ENCODE measurements around the gene CDH22.

The CDH22 gene

GRCh38 chr20:46148313-46149208, 159.7 kb downstream of the CDH22 start:
- Histone ChIP-seq H2AFZ (no peak overlapping the region), H3K4me3 (ENCODE audit: low read depth, low read length) (no peak overlapping the region), H3K27me3 (ENCODE audit: control insufficient read depth, insufficient read depth, low read length) (no peaks in the 10 kb centered on the region), H3K9me3 (ENCODE audit: control insufficient read depth, low read length) (no peaks in the 10 kb centered on the region), H3K27ac (no peak overlapping the region), H3K4me1 (no peaks in the 10 kb centered on the region), H3K4me2 (ENCODE audit: low read length) (no peak overlapping the region), H3K79me2 (no peaks in the 10 kb centered on the region), H3K9ac (no peak overlapping the region), H3K36me3 (ENCODE audit: control insufficient read depth, insufficient read depth, low read length) (no peaks in the 10 kb centered on the region)
- no peak for TF ChIP-seq CTCF (IDR thresholded peaks at IDR 0.05)

GRCh38 chr20:46145713-46146112, 162.6 kb downstream of the CDH22 start:
- Histone ChIP-seq H3K4me1 (no peaks in the 10 kb centered on the region), H3K4me2 (ENCODE audit: low read length) (no peak overlapping the region), H3K27me3 (ENCODE audit: control insufficient read depth, insufficient read depth, low read length) (no peaks in the 10 kb centered on the region), H3K27ac (no peak overlapping the region), H3K79me2 (no peaks in the 10 kb centered on the region), H3K9ac (no peak overlapping the region), H3K9me3 (ENCODE audit: control insufficient read depth, low read length) (no peaks in the 10 kb centered on the region), H2AFZ (no peak overlapping the region), H3K36me3 (ENCODE audit: control insufficient read depth, insufficient read depth, low read length) (no peaks in the 10 kb centered on the region), H3K4me3 (ENCODE audit: low read depth, low read length) (no peak overlapping the region)
- TF ChIP-seq CTCF (IDR thresholded peaks at IDR 0.05) = no peak

- H3K4me1 ChIP-seq = no peaks in the 10 kb centered on the region
- H2AFZ ChIP-seq = no peak overlapping the region
- no peak overlapping the region for H3K9ac ChIP-seq
- no peak for TF ChIP-seq CTCF (IDR thresholded peaks at IDR 0.05)
- no peaks in the 10 kb centered on the region for H3K79me2 ChIP-seq
- H3K36me3 ChIP-seq (ENCODE audit: control insufficient read depth, insufficient read depth, low read length) = no peaks in the 10 kb centered on the region
- H3K4me2 ChIP-seq (ENCODE audit: low read length) = no peak overlapping the region
- no peak overlapping the region for H3K4me3 ChIP-seq (ENCODE audit: low read depth, low read length)
- H3K27me3 ChIP-seq (ENCODE audit: control insufficient read depth, insufficient read depth, low read length) = no peaks in the 10 kb centered on the region
- H3K9me3 ChIP-seq (ENCODE audit: control insufficient read depth, low read length) = no peaks in the 10 kb centered on the region
- H3K27ac ChIP-seq = no peak overlapping the region
Observed at GRCh38 chr20:46144432-46145025, 163.8 kb downstream of the CDH22 start.

- TF ChIP-seq CTCF (IDR thresholded peaks at IDR 0.05) = no peak
- Histone ChIP-seq H3K79me2 (no peaks in the 10 kb centered on the region), H3K27me3 (ENCODE audit: control insufficient read depth, insufficient read depth, low read length) (no peaks in the 10 kb centered on the region), H3K9ac (no peak overlapping the region), H3K36me3 (ENCODE audit: control insufficient read depth, insufficient read depth, low read length) (no peaks in the 10 kb centered on the region), H3K27ac (no peak overlapping the region), H2AFZ (no peak overlapping the region), H3K4me1 (no peaks in the 10 kb centered on the region), H3K4me2 (ENCODE audit: low read length) (no peak overlapping the region), H3K9me3 (ENCODE audit: control insufficient read depth, low read length) (no peaks in the 10 kb centered on the region), H3K4me3 (ENCODE audit: low read depth, low read length) (no peak overlapping the region)
Observed at GRCh38 chr20:46142124-46142523, 166.2 kb downstream of the CDH22 start.

Measured in parathyroid adenoma (tissue), 2 donors.